HepG2 (cell line): ENCODE data around the gene SEMA4B. TPM values are rescaled to one million over a fixed set of nuclear protein-coding genes. Genes with fewer than 3 reads are reported as not detected.

ENCODE experiments used
- ARID5B ChIP-seq: IDR thresholded peaks from 2 replicates; pipeline ENCODE4 v1.4.0; 2020; ENCODE audit warnings: mild to moderate bottlenecking, missing genetic modification reagents
- CSRNP2 ChIP-seq: sonication (generic); formaldehyde crosslinking; conservative IDR thresholded peaks from 2 replicates; pipeline ENCODE4 v1.8.0; 2022; ENCODE audit warnings: low read depth, missing genetic modification reagents
- ISL2 ChIP-seq: sonication (generic); formaldehyde crosslinking; IDR thresholded peaks from 2 replicates; pipeline ENCODE4 v1.5.0; 2020; ENCODE audit warnings: missing genetic modification reagents
- NFYB ChIP-seq: sonication (generic); formaldehyde crosslinking; IDR thresholded peaks from 2 replicates; pipeline ENCODE4 v1.4.0; 2020; ENCODE audit warnings: missing genetic modification reagents
- RFX1 ChIP-seq: fragments of 450-650 bp; IDR thresholded peaks from 2 replicates; pipeline ENCODE4 v1.6.1; 2017
- SMYD3 ChIP-seq: sonication (generic); formaldehyde crosslinking; IDR thresholded peaks from 2 replicates; pipeline ENCODE4 v1.8.1; 2023; ENCODE audit warnings: mild to moderate bottlenecking, missing genetic modification reagents
- ZFX ChIP-seq: sonication (generic); formaldehyde crosslinking; IDR thresholded peaks from 2 replicates; pipeline ENCODE4 v1.4.0; 2020; ENCODE audit warnings: mild to moderate bottlenecking, low read depth, missing genetic modification reagents, moderate library complexity
- ZNF33A ChIP-seq: sonication (generic); formaldehyde crosslinking; IDR thresholded peaks from 2 replicates; pipeline ENCODE4 v1.5.1; 2020; ENCODE audit warnings: missing genetic modification reagents, mild to moderate bottlenecking, moderate library complexity, borderline replicate concordance
- ZNF367 ChIP-seq: sonication (generic); formaldehyde crosslinking; IDR thresholded peaks from 2 replicates; pipeline ENCODE4 v1.4.0; 2020; ENCODE audit warnings: missing genetic modification reagents, borderline replicate concordance
- ZNF431 ChIP-seq: sonication (generic); formaldehyde crosslinking; IDR thresholded peaks from 2 replicates; pipeline ENCODE4 v1.9.0; 2022; ENCODE audit warnings: missing genetic modification reagents, low read depth, mild to moderate bottlenecking, borderline replicate concordance
- ZNF512B ChIP-seq: sonication (generic); formaldehyde crosslinking; IDR thresholded peaks from 2 replicates; pipeline ENCODE4 v1.5.1; 2020; ENCODE audit warnings: missing genetic modification reagents, mild to moderate bottlenecking, borderline replicate concordance
- ZSCAN21 ChIP-seq: sonication (generic); formaldehyde crosslinking; IDR thresholded peaks from 2 replicates; pipeline ENCODE4 v1.8.0; 2022; ENCODE audit warnings: mild to moderate bottlenecking, missing genetic modification reagents, moderate library complexity, borderline replicate concordance
- polyA plus RNA-seq, 8 experiments: library from polyadenylated mRNA; depleted of rRNA in 3 of 8; stranded (reverse) in 7 of 8; unstranded in 1 of 8; fragments of >200 nt; fragmentation: Illumina TruSeq in 4 of 8; extraction: Trizol in 4 of 8; gene quantifications; 2 replicates each; pipeline versions ENCODE4 v1.2.1 to v1.2.3, GENCODE V29; 2011 to 2016; ENCODE audit warnings: low read depth in 4 of 8, missing spikeins in 1 of 8, mixed read lengths in 1 of 8; ENCODE audit not compliant: insufficient read depth in 1 of 8
- total RNA-seq, 5 experiments: library from RNA; depleted of rRNA; stranded (reverse); fragments of >200 nt; fragmentation: Illumina TruSeq; extraction: Trizol; gene quantifications; 2 replicates each; pipeline ENCODE4 v1.2.3, GENCODE V29; 2016; ENCODE audit warnings: low read depth in 1 of 5

SEMA4B gene
- total and polyA plus RNA-seq, 2 of the 13 experiments (the other 11 are each of a cell fraction or from before 2014, with no cell fraction given) = 2.1 to 17.0 TPM

- TF ChIP-seq ARID5B (CRISPR knock-in tag) (0 out of 2 replicates have a peak, but pooled peaks have one; percentile 28), ZSCAN21 (peak; percentile 57; the same call in 1 of the 2 replicates), ZNF33A (no peak), CSRNP2 (no peak), ZNF512B (no peak), ISL2 (CRISPR knock-in tag) (peak; percentile 32; the same call in 1 of the 2 replicates), ZFX (CRISPR knock-in tag) (peak; percentile 43), RFX1 (peak; percentile 83), NFYB (CRISPR knock-in tag) (peak; percentile 62), SMYD3 (CRISPR knock-in tag) (no peak), ZNF431 (CRISPR knock-in tag) (no peak), ZNF367 (CRISPR knock-in tag) (no peak)
Measured at GRCh38 chr15:90249203-90249863, 48.2 kb downstream of the SEMA4B start, which contains the start of gene TTLL13 (continued).
